Measurements from ENCODE around the gene NNT.

DNA sequence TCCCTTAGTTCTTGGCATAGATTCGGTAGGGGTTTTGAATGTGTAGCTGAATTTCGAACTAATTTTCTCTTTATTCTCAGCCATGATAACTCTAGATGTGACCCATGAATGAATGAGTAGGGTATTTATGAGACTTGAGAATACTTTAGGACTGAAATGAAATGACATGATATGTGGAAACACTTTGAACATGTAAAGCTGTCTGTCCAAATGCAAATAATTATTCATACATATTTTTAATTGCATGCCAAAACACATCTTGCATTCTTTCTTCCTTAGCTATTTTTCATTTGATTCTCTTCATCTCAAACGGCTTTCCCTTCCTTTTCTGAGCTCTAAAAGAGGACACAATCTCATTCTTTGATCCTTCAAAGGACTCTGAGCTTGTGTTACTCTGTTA, 3.4 kb downstream of the NNT start:
- TF ChIP-seq, protein P1, sequence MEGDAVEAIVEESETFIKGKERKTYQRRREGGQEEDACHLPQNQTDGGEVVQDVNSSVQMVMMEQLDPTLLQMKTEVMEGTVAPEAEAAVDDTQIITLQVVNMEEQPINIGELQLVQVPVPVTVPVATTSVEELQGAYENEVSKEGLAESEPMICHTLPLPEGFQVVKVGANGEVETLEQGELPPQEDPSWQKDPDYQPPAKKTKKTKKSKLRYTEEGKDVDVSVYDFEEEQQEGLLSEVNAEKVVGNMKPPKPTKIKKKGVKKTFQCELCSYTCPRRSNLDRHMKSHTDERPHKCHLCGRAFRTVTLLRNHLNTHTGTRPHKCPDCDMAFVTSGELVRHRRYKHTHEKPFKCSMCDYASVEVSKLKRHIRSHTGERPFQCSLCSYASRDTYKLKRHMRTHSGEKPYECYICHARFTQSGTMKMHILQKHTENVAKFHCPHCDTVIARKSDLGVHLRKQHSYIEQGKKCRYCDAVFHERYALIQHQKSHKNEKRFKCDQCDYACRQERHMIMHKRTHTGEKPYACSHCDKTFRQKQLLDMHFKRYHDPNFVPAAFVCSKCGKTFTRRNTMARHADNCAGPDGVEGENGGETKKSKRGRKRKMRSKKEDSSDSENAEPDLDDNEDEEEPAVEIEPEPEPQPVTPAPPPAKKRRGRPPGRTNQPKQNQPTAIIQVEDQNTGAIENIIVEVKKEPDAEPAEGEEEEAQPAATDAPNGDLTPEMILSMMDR (IDR thresholded peaks at IDR 0.05; ENCODE audit: insufficient read depth, low read length, poor library complexity, severe bottlenecking) = no peak
- no peak for TF ChIP-seq EZH2phosphoT487 (conservative IDR thresholded peaks at IDR 0.05; ENCODE audit: low read length)

Data from SU-DHL-6 (cell line).